Retinal pigment epithelial cell (primary cell): ENCODE measurements around the gene SMOC2.

Source experiments
- DNase-seq: peaks from one replicate; pipeline ENCODE4 v3.0.0-alpha.2; 2010; ENCODE audit warnings: low read depth
- H3K4me3 ChIP-seq: 2 replicates; pipeline ENCODE4 v1.5.1; 2011; ENCODE audit warnings: mild to moderate bottlenecking, low read length, control low read depth, moderate library complexity
- CTCF ChIP-seq: conservative IDR thresholded peaks from 2 replicates; pipeline ENCODE4 v1.5.1; 2011; ENCODE audit warnings: low read depth, low read length, control low read depth, inconsistent platforms

Gene SMOC2

GRCh38 chr6:168420706-168421105 lies 20.3 kb upstream of the SMOC2 start:
- no peak overlapping the region for H3K4me3 ChIP-seq
- no peak for DNase-seq
- TF ChIP-seq CTCF, result no peak

GRCh38 chr6:168427184-168427583 lies 13.8 kb upstream of the SMOC2 start:
- DNase-seq, result no peak
- no peak overlapping the region for H3K4me3 ChIP-seq
- TF ChIP-seq CTCF, result no peak

DNA sequence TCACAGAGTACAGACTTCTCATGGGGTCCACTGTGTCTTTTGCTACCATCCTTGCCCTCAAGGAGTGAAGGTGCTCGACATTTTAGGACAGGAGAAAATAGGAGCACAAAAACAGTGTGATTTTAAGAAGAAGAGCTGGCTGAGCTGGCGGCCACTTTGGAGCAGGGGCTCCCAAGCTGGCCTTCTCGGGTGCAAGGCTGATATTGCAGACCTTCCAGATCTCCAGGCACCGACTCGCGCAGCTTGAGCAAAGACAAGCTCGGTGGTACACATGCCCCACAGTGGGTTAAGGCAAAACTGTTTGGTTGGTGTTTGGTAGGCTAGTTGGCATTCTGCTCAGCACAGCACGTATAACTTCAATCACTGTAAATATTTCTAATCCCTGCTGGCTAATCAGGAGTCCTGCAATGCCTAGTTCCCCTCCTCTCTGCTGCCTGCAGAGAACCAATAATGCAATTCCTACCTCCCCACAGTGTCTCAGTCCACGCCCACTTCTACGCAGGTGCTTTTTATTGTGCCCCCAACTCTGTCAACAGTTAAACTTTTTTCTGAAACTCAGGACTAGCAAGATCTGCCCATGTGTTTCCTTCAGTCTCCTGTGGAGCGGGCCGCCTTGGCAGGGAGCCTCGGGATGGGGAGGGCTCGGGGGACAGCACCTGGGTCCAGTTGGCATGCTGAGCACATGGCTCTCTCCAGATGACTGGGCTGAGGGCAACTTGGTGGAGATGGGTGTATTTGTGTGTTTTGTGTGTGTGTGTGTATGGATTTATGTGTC lies 12.7 kb upstream of the SMOC2 start:
- no peak for TF ChIP-seq CTCF
- no peak overlapping the region for H3K4me3 ChIP-seq
- DNase-seq, result no peak

GRCh38 chr6:168428863-168429262 lies 12.1 kb upstream of the SMOC2 start:
- no peak for DNase-seq
- TF ChIP-seq CTCF, result no peak
- H3K4me3 ChIP-seq, result no peak overlapping the region

GRCh38 chr6:168432196-168432595 lies 8.8 kb upstream of the SMOC2 start:
- H3K4me3 ChIP-seq, result no peak overlapping the region
- no peak for TF ChIP-seq CTCF
- no peak for DNase-seq

DNA sequence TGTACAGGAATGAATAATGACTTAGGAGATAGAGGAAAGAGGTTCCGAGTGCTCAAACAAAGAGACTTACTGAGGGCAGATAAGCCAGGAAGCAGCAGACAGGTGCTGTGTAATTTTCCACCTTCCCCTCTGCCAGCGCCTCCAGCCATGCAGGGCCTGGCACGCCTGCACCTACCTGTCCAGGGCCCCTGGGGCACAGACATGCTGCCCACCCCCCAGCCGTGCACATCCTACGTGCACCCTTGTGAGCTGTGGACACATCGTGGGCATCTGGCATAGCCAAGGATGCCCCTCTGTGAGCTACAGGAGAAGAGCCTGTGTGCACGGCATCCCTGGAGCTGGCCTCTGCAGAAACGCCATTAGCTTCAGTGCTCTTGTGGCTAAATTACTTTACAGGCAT lies 7.1 kb upstream of the SMOC2 start:
- no peak for TF ChIP-seq CTCF
- H3K4me3 ChIP-seq, result no peak overlapping the region
- no peak for DNase-seq

DNA sequence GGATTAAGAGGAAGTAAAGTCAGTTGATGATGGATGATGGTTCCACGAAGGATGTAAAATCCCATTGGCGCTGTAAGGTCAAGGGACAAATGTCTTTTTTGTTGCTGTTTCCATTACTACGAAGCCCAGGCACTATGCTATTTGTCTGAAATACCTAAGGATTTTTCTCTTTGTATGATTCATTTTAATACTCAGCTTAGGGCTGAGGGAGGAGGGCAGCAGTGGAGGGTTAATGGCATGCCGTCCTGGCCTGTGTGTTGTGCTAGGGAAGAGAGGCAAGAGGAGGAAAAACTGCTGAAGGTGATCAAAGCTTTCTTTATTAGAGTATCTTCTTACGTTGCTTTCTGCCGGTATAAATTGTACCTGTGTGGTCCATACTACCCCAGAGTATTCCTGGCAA lies 6.5 kb upstream of the SMOC2 start:
- DNase-seq, result no peak

More for the DNA sequence above, 6.5 kb upstream of the SMOC2 start:
- H3K4me3 ChIP-seq, result no peak overlapping the region
- TF ChIP-seq CTCF, result no peak
